Upper lobe of right lung (tissue), 1 donor: ENCODE measurements around the gene RALGPS1. TPM values are rescaled to one million over a fixed set of nuclear protein-coding genes. Genes with fewer than 3 reads are reported as not detected.
A peak's percentile ranks its signal among the peaks of the same experiment; 100 is the strongest.

Source experiments
- ATAC-seq: fragments of 200-7000 bp; cut with Tn5 transposase; one replicate; pipeline ENCODE4 v1.9.1; 2020; ENCODE audit warnings: mild to moderate bottlenecking, moderate library complexity
- DNase-seq: peaks from one replicate; pipeline ENCODE4 v3.0.0-alpha.2; 2020
- H3K27ac ChIP-seq: fragments of 200-600 bp; one replicate; pipeline ENCODE4 v1.8.0; 2022
- H3K27me3 ChIP-seq: fragments of 200-600 bp; one replicate; pipeline ENCODE4 v1.8.0; 2022; ENCODE audit warnings: mild to moderate bottlenecking
- H3K36me3 ChIP-seq: fragments of 200-600 bp; one replicate; pipeline ENCODE4 v1.8.0; 2022
- H3K4me1 ChIP-seq: fragments of 200-600 bp; one replicate; pipeline ENCODE4 v1.8.0; 2022
- H3K4me3 ChIP-seq: fragments of 200-600 bp; one replicate; pipeline ENCODE4 v1.8.0; 2022; ENCODE audit warnings: mild to moderate bottlenecking
- H3K9me3 ChIP-seq: fragments of 200-600 bp; one replicate; pipeline ENCODE4 v1.8.0; 2022
- CTCF ChIP-seq: fragments of 200-600 bp; IDR thresholded peaks from one replicate; pipeline ENCODE4 v1.8.0; 2022; ENCODE audit warnings: antibody characterized with exemption
- intact Hi-C: fragments of 100-400 bp; cut with DNase I; formaldehyde crosslinking; loops from one replicate; pipeline ENCODE4 v1.11.0; 2022
- total RNA-seq: library from RNA; stranded (reverse); fragmentation: NEBNext Ultra II Directional; extraction: Animal tissue kit (Norgen Biotek cat#: 25700); gene quantifications from one replicate; pipeline ENCODE4 v1.2.1, GENCODE V29; 2021
- donor health status: DM: no; HTN: yes; CAD: no; lungs with severe emphysema.

Gene RALGPS1
- total RNA-seq, 1 donor from 2014 or later, result 15.9 TPM

- intact Hi-C loops, result no loop called here
- Histone ChIP-seq H3K9me3 (no peaks in the 10 kb centered on the region), H3K27me3 (no peaks in the 10 kb centered on the region), H3K4me1 (peaks cover 45% of the 10 kb centered on the region), H3K36me3 (no peaks in the 10 kb centered on the region), H3K27ac (no peak overlapping the region), H3K4me3 (no peak overlapping the region)
- ATAC-seq (no peak), DNase-seq (no peak)
- no peak for TF ChIP-seq CTCF
Measured at GRCh38 chr9:127130235-127130634, 215.7 kb downstream of the RALGPS1 start.

- no peak for TF ChIP-seq CTCF
- H3K36me3 ChIP-seq, result no peaks in the 10 kb centered on the region
- no peaks in the 10 kb centered on the region for H3K27me3 ChIP-seq
- H3K4me1 ChIP-seq, result peaks cover 49% of the 10 kb centered on the region
- peak overlapping the region; percentile 61 for H3K27ac ChIP-seq
- intact Hi-C loops, result no loop called here
- peak; percentile 71 for ATAC-seq
- peak; percentile 69 for DNase-seq
- no peak overlapping the region for H3K4me3 ChIP-seq
- no peaks in the 10 kb centered on the region for H3K9me3 ChIP-seq
Measured at GRCh38 chr9:127130661-127131538, 216.3 kb downstream of the RALGPS1 start.

- intact Hi-C loops, result no loop called here
- no peaks in the 10 kb centered on the region for H3K27me3 ChIP-seq
- H3K9me3 ChIP-seq, result no peaks in the 10 kb centered on the region
- no peak for TF ChIP-seq CTCF
- DNase-seq, result no peak
- ATAC-seq, result no peak
- peak overlapping the region; percentile 61 for H3K27ac ChIP-seq
- H3K4me3 ChIP-seq, result no peak overlapping the region
- no peaks in the 10 kb centered on the region for H3K36me3 ChIP-seq
- H3K4me1 ChIP-seq, result peaks cover 49% of the 10 kb centered on the region
Measured at GRCh38 chr9:127131871-127132270, 217.3 kb downstream of the RALGPS1 start.

GRCh38 chr9:127132375-127132774, 217.8 kb downstream of the RALGPS1 start:
- Histone ChIP-seq H3K36me3 (no peaks in the 10 kb centered on the region), H3K4me3 (no peak overlapping the region), H3K27me3 (no peaks in the 10 kb centered on the region), H3K4me1 (peaks cover 49% of the 10 kb centered on the region), H3K27ac (peak overlapping the region; percentile 73), H3K9me3 (no peaks in the 10 kb centered on the region)
- DNase-seq, result no peak
- TF ChIP-seq CTCF, result no peak
- intact Hi-C loops, result no loop called here
- no peak for ATAC-seq

GRCh38 chr9:127132921-127133647, 218.5 kb downstream of the RALGPS1 start:
- no peaks in the 10 kb centered on the region for H3K36me3 ChIP-seq
- H3K27ac ChIP-seq, result peak overlapping the region; percentile 73
- no peak for TF ChIP-seq CTCF
- peak; percentile 67 for ATAC-seq
- H3K27me3 ChIP-seq, result no peaks in the 10 kb centered on the region
- no peaks in the 10 kb centered on the region for H3K9me3 ChIP-seq
- peaks cover 49% of the 10 kb centered on the region for H3K4me1 ChIP-seq
- H3K4me3 ChIP-seq, result no peak overlapping the region
- intact Hi-C loops, result no loop called here
- peak; percentile 75 for DNase-seq
